Mesendoderm (in vitro differentiated cells): ENCODE measurements around the gene MAN2C1.
A peak's percentile ranks its signal among the peaks of the same experiment; 100 is the strongest.
"Not testable (repeated sequence)": the region's sequence is repeated elsewhere in the genome, so short reads cannot be mapped to it uniquely, and the experiment has no call there.

Source experiments
- DNase-seq: peaks from one replicate; pipeline ENCODE4 v3.0.0; 2013
- H2AK5ac ChIP-seq: 2 replicates; pipeline ENCODE4 v1.6.1; 2013; ENCODE audit warnings: low read length, inconsistent platforms
- H2BK120ac ChIP-seq: 2 replicates; pipeline ENCODE4 v1.6.1; 2013; ENCODE audit warnings: low read depth, mild to moderate bottlenecking, low read length, moderate library complexity, mixed read lengths
- H2BK15ac ChIP-seq: replicated peaks from 2 replicates; pipeline ENCODE4 v1.6.1; 2013; ENCODE audit warnings: low read depth, mild to moderate bottlenecking, moderate library complexity
- H2BK5ac ChIP-seq: 2 replicates; pipeline ENCODE4 v1.6.1; 2013; ENCODE audit warnings: low read length, inconsistent platforms
- H3K18ac ChIP-seq: 2 replicates; pipeline ENCODE4 v1.6.1; 2013; ENCODE audit warnings: mild to moderate bottlenecking, low read length, mixed read lengths
- H3K23ac ChIP-seq: one replicate; pipeline ENCODE4 v1.6.1; 2013; ENCODE audit warnings: low read length
- H3K27ac ChIP-seq: 2 replicates; pipeline ENCODE4 v1.5.1; 2013; ENCODE audit warnings: low read depth, mild to moderate bottlenecking, inconsistent platforms, low read length, moderate library complexity
- H3K27me3 ChIP-seq: 2 replicates; pipeline ENCODE4 v1.6.1; 2013; ENCODE audit warnings: low read length, control low read depth, mild to moderate bottlenecking, inconsistent platforms; ENCODE audit not compliant: insufficient read depth, poor library complexity
- H3K36me3 ChIP-seq: 2 replicates; pipeline ENCODE4 v1.6.1; 2013; ENCODE audit warnings: low read length, inconsistent platforms; ENCODE audit not compliant: control insufficient read depth, insufficient read depth
- H3K4ac ChIP-seq: one replicate; pipeline ENCODE4 v1.6.1; 2013; ENCODE audit warnings: low read depth, mild to moderate bottlenecking, low read length, moderate library complexity
- H3K4me1 ChIP-seq: 2 replicates; pipeline ENCODE4 v1.6.1; 2013; ENCODE audit warnings: low read depth, low read length, inconsistent platforms; ENCODE audit not compliant: control insufficient read depth
- H3K4me2 ChIP-seq: 2 replicates; pipeline ENCODE4 v1.6.1; 2013; ENCODE audit warnings: low read length
- H3K4me3 ChIP-seq: 2 replicates; pipeline ENCODE4 v1.5.1; 2013; ENCODE audit warnings: mild to moderate bottlenecking, low read length
- H3K56ac ChIP-seq: one replicate; pipeline ENCODE4 v1.6.1; 2013; ENCODE audit warnings: low read length
- H3K79me1 ChIP-seq: 2 replicates; pipeline ENCODE4 v1.6.1; 2013; ENCODE audit warnings: low read length, inconsistent platforms
- H3K79me2 ChIP-seq: 2 replicates; pipeline ENCODE4 v1.6.1; 2013; ENCODE audit warnings: mild to moderate bottlenecking, low read length; ENCODE audit not compliant: control insufficient read depth, insufficient read depth
- H3K9ac ChIP-seq: 2 replicates; pipeline ENCODE4 v1.6.1; 2013; ENCODE audit warnings: low read length, inconsistent platforms
- H4K5ac ChIP-seq: one replicate; pipeline ENCODE4 v1.6.1; 2013; ENCODE audit warnings: low read length
- H4K8ac ChIP-seq: one replicate; pipeline ENCODE4 v1.6.1; 2013; ENCODE audit warnings: low read depth, mild to moderate bottlenecking, control low read depth, low read length, moderate library complexity
- WGBS: extraction: QIAGEN DNeasy Blood & Tissue Kit; methylation state at CpG from one replicate; pipeline ENCODE4 v1.1.7; 2013; ENCODE audit warnings: low lambda C conversion rate, missing lambda C conversion rate; ENCODE audit not compliant: insufficient coverage; ENCODE audit errors: extremely low coverage; 5-methylcytosine and 5-hydroxymethylcytosine counted together

The MAN2C1 gene

DNA sequence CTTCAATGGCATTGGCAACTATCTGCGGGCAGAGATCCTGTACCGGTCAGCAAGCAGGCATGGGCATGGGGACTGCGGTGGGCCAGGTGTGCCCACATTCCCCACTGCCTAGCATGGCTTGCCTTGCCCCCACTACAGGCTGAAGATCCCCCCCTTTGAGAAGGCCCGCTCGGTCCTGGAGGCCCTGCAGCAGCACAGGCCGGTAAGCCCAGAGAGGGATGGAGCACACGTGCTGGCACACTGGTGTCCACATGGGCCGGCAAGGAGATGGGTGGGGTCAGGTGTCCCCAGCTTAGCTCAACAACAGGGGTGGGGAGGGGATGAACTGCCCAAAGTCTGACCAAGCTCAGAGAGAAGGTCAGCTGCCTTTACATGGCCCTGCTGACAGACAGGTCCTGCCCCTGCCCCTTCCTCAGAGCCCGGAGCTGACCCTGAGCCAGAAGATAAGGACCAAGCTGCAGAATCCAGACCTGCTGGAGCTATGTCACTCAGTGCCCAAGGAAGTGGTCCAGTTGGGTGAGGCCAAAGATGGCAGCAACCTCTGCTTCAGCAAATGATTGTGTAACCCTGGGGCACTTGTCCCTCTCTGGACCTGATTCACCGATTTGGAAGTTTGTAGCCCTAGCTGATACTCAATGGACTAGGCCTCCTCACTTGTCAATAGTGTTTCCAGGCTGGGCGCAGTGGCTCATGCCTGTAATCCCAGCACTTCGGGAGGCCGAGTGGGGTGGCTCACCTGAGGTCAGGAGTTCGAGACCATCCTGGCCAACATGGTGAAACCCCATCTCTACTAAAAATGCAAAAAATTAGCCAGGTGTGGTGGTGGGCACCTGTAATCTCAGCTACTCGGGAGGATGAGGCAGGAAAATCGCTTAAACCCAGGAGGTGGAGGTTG lies 16.0 kb downstream of the MAN2C1 start:
- H3K79me2 ChIP-seq: no peaks in the 10 kb centered on the region
- no peak for DNase-seq
- no peaks in the 10 kb centered on the region for H3K4me1 ChIP-seq
- no peak overlapping the region for H2BK5ac ChIP-seq
- H3K36me3 ChIP-seq: no peaks in the 10 kb centered on the region
- H3K27me3 ChIP-seq: no peaks in the 10 kb centered on the region
- no peak overlapping the region for H3K56ac ChIP-seq
- no peak overlapping the region for H3K4ac ChIP-seq
- no peak overlapping the region for H3K23ac ChIP-seq
- H3K79me1 ChIP-seq: no peaks in the 10 kb centered on the region
- no peak overlapping the region for H3K9ac ChIP-seq
- H2AK5ac ChIP-seq: no peak overlapping the region
- no peak overlapping the region for H3K27ac ChIP-seq
- H4K8ac ChIP-seq: no peak overlapping the region
- no peak overlapping the region for H3K4me2 ChIP-seq
- H2BK15ac ChIP-seq: no peak overlapping the region
- no CpG with 5 or more reads among the region's 16 CpGs for WGBS
- H2BK120ac ChIP-seq: no peak overlapping the region
- no peak overlapping the region for H3K4me3 ChIP-seq
- H4K5ac ChIP-seq: no peak overlapping the region
- H3K18ac ChIP-seq: no peak overlapping the region

GRCh38 chr15:75350601-75351361 lies 17.6 kb downstream of the MAN2C1 start:
- H3K56ac ChIP-seq: no peak overlapping the region
- H3K23ac ChIP-seq: no peak overlapping the region
- H3K4me3 ChIP-seq: no peak overlapping the region
- no peak overlapping the region for H3K4ac ChIP-seq
- H3K36me3 ChIP-seq: no peaks in the 10 kb centered on the region
- DNase-seq: no peak
- H3K18ac ChIP-seq: no peak overlapping the region
- H2AK5ac ChIP-seq: no peak overlapping the region
- no peak overlapping the region for H2BK15ac ChIP-seq
- no peaks in the 10 kb centered on the region for H3K79me1 ChIP-seq
- no peaks in the 10 kb centered on the region for H3K4me1 ChIP-seq
- H3K27ac ChIP-seq: no peak overlapping the region
- H2BK120ac ChIP-seq: no peak overlapping the region
- H4K5ac ChIP-seq: no peak overlapping the region
- H3K79me2 ChIP-seq: no peaks in the 10 kb centered on the region
- H3K9ac ChIP-seq: no peak overlapping the region
- no peak overlapping the region for H2BK5ac ChIP-seq
- H3K27me3 ChIP-seq: no peaks in the 10 kb centered on the region
- no peak overlapping the region for H3K4me2 ChIP-seq
- no peak overlapping the region for H4K8ac ChIP-seq
- no CpG with 5 or more reads among the region's 7 CpGs for WGBS

DNA sequence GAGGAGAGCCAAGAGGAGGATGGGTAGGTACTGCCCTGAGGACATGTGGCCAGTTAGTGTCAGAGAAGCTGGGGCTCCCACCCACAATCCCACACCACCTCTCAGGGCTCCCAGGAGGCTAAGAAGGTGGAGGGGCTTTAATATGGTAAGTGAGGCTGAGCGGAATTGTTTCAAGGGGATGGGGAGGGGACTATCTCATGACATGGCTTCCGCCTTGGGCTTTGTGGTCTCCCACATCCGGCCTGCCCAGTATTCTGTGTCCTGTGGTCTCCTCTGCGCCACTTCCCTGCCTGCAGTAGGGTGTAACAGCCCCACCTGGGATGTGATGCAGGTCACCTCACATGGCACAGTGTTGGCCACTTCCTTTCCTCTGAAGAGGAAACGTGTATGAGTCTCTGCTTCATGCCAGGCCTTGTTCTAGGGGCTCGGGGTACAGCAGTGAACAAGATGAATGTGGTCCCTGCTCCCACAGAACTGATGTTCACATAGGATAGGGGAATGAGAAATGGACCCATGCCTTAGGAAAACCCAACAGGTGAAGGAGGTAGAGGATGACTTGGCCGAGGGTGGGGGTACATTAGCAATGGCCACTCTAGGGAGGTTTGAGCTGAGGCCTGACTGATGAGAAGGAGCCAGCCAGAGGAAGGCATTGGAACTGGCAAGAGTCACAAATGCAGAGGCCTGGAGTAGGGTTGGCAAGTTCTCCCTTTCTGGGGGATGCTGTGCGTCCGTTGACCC lies 18.4 kb downstream of the MAN2C1 start:
- Histone ChIP-seq H3K9ac (no peak overlapping the region), H2BK15ac (no peak overlapping the region), H3K4me3 (no peak overlapping the region), H3K4me1 (no peaks in the 10 kb centered on the region), H3K79me2 (no peaks in the 10 kb centered on the region), H3K36me3 (no peaks in the 10 kb centered on the region), H3K56ac (no peak overlapping the region), H2BK120ac (no peak overlapping the region), H3K18ac (no peak overlapping the region), H4K8ac (no peak overlapping the region), H2BK5ac (no peak overlapping the region), H4K5ac (no peak overlapping the region), H2AK5ac (no peak overlapping the region), H3K27me3 (no peaks in the 10 kb centered on the region), H3K79me1 (no peaks in the 10 kb centered on the region), H3K23ac (no peak overlapping the region), H3K4ac (no peak overlapping the region), H3K27ac (no peak overlapping the region), H3K4me2 (no peak overlapping the region)
- no CpG with 5 or more reads among the region's 9 CpGs for WGBS
- no peak for DNase-seq

DNA sequence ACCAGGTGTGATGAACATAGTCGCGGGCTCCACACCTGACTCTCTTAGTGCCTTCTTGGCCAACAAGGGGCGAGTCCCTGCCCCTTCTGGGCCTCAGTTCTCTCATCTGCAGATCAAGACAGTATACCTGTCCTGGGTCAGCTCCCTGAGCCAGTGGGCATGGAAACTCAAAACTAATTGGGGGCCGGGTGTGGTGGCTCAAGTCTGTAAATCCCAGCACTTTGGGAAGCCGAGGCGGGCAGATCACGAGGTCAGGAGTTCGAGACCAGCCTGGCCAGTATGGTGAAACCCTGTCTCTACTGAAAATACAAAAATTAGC lies 19.1 kb downstream of the MAN2C1 start:
- H3K79me2 ChIP-seq, H4K8ac ChIP-seq, H3K23ac ChIP-seq, H2BK5ac ChIP-seq, H2BK15ac ChIP-seq, H3K27ac ChIP-seq, H3K4ac ChIP-seq, H3K18ac ChIP-seq, H3K79me1 ChIP-seq, H3K4me2 ChIP-seq, H3K4me3 ChIP-seq, H4K5ac ChIP-seq, DNase-seq, H2BK120ac ChIP-seq, H2AK5ac ChIP-seq, H3K36me3 ChIP-seq, H3K9ac ChIP-seq, H3K56ac ChIP-seq, H3K4me1 ChIP-seq, H3K27me3 ChIP-seq: not testable (repeated sequence)
- no CpG with 5 or more reads among the region's 8 CpGs for WGBS

DNA sequence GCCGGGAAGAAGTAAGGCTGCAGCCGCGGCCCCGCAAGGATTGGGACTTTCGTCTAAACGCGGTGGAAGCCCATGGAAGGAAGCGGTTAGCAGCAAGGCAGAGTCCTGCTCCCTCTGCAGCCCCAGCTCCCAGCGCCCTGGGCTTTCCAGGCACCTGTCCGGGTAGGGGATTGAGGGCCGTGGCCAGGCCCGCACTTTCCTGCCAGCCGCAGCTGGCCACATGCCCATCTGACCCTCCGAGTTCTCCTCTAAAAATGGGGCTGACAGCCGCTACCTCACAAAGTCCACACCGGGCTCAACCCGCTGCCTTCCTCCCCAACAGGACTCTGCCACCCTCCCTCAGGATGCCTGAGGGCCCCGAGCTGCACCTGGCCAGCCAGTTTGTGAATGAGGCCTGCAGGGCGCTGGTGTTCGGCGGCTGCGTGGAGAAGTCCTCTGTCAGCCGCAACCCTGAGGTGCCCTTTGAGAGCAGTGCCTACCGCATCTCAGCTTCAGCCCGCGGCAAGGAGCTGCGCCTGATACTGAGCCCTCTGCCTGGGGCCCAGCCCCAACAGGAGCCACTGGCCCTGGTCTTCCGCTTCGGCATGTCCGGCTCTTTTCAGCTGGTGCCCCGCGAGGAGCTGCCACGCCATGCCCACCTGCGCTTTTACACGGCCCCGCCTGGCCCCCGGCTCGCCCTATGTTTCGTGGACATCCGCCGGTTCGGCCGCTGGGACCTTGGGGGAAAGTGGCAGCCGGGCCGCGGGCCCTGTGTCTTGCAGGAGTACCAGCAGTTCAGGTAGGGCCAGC lies 19.7 kb downstream of the MAN2C1 start:
- Histone ChIP-seq H3K36me3 (no peaks in the 10 kb centered on the region), H3K79me2 (no peaks in the 10 kb centered on the region), H3K4ac (no peak overlapping the region), H2BK15ac (no peak overlapping the region), H4K5ac (no peak overlapping the region), H3K27ac (no peak overlapping the region), H2BK5ac (no peak overlapping the region), H2AK5ac (no peak overlapping the region), H2BK120ac (no peak overlapping the region), H3K18ac (no peak overlapping the region), H3K23ac (no peak overlapping the region), H3K27me3 (no peaks in the 10 kb centered on the region), H4K8ac (no peak overlapping the region), H3K4me2 (peak overlapping the region; percentile 93), H3K79me1 (no peaks in the 10 kb centered on the region), H3K56ac (peak overlapping the region; percentile 87), H3K4me1 (no peaks in the 10 kb centered on the region), H3K4me3 (no peak overlapping the region), H3K9ac (peak overlapping the region; percentile 80)
- DNase-seq: peak; percentile 30
- no CpG with 5 or more reads among the region's 46 CpGs for WGBS
